GM19397 (cell line): ENCODE results near the gene CRYL1.

ENCODE experiments used
- ATAC-seq: cut with Tn5 transposase; IDR thresholded peaks from one replicate; pipeline ENCODE4 v1.9.1; 2021; ENCODE audit warnings: mild to moderate bottlenecking, moderate library complexity; ENCODE audit not compliant: unreplicated experiment

CRYL1 gene

GRCh38 chr13:20428666-20429644 is 96.7 kb downstream of the CRYL1 start:
- ATAC-seq = no peak

GRCh38 chr13:20426766-20427448 is 98.8 kb downstream of the CRYL1 start:
- no peak for ATAC-seq

- ATAC-seq = peak; percentile 87
These were observed 99.8 kb downstream of the CRYL1 start for GRCh38 chr13:20425819-20426219.

- no peak for ATAC-seq
These were observed 100.7 kb downstream of the CRYL1 start for GRCh38 chr13:20424949-20425348.

GRCh38 chr13:20424559-20424852 is 101.2 kb downstream of the CRYL1 start:
- ATAC-seq = no peak

GRCh38 chr13:20422362-20422761 is 103.3 kb downstream of the CRYL1 start:
- no peak for ATAC-seq

- no peak for ATAC-seq
These were observed 104.7 kb downstream of the CRYL1 start for GRCh38 chr13:20420938-20421337.

GRCh38 chr13:20418953-20419352 is 106.7 kb downstream of the CRYL1 start:
- no peak for ATAC-seq

- no peak for ATAC-seq
These were observed 109.4 kb downstream of the CRYL1 start for GRCh38 chr13:20416223-20416745.

GRCh38 chr13:20415694-20416107 is 110.0 kb downstream of the CRYL1 start:
- no peak for ATAC-seq

- ATAC-seq = no peak
These were observed 110.4 kb downstream of the CRYL1 start for GRCh38 chr13:20415306-20415679.

GRCh38 chr13:20414546-20415305 is 110.9 kb downstream of the CRYL1 start:
- no peak for ATAC-seq

GRCh38 chr13:20412691-20413355 is 112.8 kb downstream of the CRYL1 start:
- ATAC-seq = no peak

- ATAC-seq = peak; percentile 90
These were observed 113.9 kb downstream of the CRYL1 start for GRCh38 chr13:20411638-20412342.

GRCh38 chr13:20410726-20411125 is 114.9 kb downstream of the CRYL1 start:
- no peak for ATAC-seq

- ATAC-seq = no peak
These were observed 117.5 kb downstream of the CRYL1 start for GRCh38 chr13:20408181-20408580.

- ATAC-seq = no peak
These were observed 117.9 kb downstream of the CRYL1 start for GRCh38 chr13:20407759-20408158.

GRCh38 chr13:20405691-20406090 is 120.0 kb downstream of the CRYL1 start:
- no peak for ATAC-seq

- no peak for ATAC-seq
These were observed 121.0 kb downstream of the CRYL1 start for GRCh38 chr13:20404488-20405222.
